ENCODE measurements around the gene STX2.

- TF ChIP-seq POLR2A (IDR thresholded peaks at IDR 0.05) (no peak), CTCF (IDR thresholded peaks at IDR 0.05) (no peak)
Measured at GRCh38 chr12:130744274-130744673, 94.8 kb downstream of the STX2 start.

All from prostate gland (tissue), 2 donors.